Keratinocyte (primary cell): ENCODE measurements around the gene CCSER1. TPM values are rescaled to one million over a fixed set of nuclear protein-coding genes. Genes with fewer than 3 reads are reported as not detected.

Source experiments
- DNase-seq: peaks from one replicate; pipeline ENCODE4 v3.0.0-alpha.2; 2011; ENCODE audit warnings: low read depth, missing footprints, low spot score
- FAIRE-seq: peaks from 2 replicates; lab custom pipeline; 2011; peaks lifted over from hg19 to GRCh38; lab: Jason Lieb, UNC
- H2AFZ ChIP-seq: 2 replicates; pipeline ENCODE4 v1.6.0; 2012; ENCODE audit warnings: low read length, control low read depth, inconsistent platforms; ENCODE audit not compliant: control insufficient read depth
- H3K27ac ChIP-seq: 2 replicates; pipeline ENCODE4 v1.5.1; 2011; ENCODE audit warnings: low read length; ENCODE audit not compliant: control insufficient read depth, insufficient read depth
- H3K27me3 ChIP-seq: 3 replicates; pipeline ENCODE4 v1.6.0; 2011; ENCODE audit warnings: low read length; ENCODE audit not compliant: control insufficient read depth, insufficient read depth; ENCODE audit errors: extremely low read depth
- H3K36me3 ChIP-seq, 2 experiments: 2 replicates in 1 of 2; 3 replicates in 1 of 2; pipeline ENCODE4 v1.5.1; 2011; ENCODE audit warnings: low read length in 2 of 2, mild to moderate bottlenecking in 1 of 2; ENCODE audit not compliant: control insufficient read depth in 2 of 2, insufficient read depth in 2 of 2; ENCODE audit errors: extremely low read depth in 1 of 2
- H3K4me1 ChIP-seq: 3 replicates; pipeline ENCODE4 v1.5.1; 2011; ENCODE audit warnings: low read length; ENCODE audit not compliant: control insufficient read depth, insufficient read depth; ENCODE audit errors: extremely low read depth
- H3K4me2 ChIP-seq: 3 replicates; pipeline ENCODE4 v1.6.0; 2011; ENCODE audit warnings: low read depth, low read length; ENCODE audit not compliant: control insufficient read depth, insufficient read depth; ENCODE audit errors: extremely low read depth
- H3K4me3 ChIP-seq, 3 experiments: fragments of 200-600 bp in 1 of 3; sonication (generic) in 1 of 3; 2 replicates in 2 of 3; 3 replicates in 1 of 3; pipeline ENCODE4 v1.5.1; 2011 to 2016; ENCODE audit warnings: low read length in 3 of 3, mild to moderate bottlenecking in 3 of 3, control low read depth in 2 of 3, inconsistent platforms in 1 of 3, low read depth in 1 of 3, mixed read lengths in 1 of 3, mixed run types in 1 of 3, moderate library complexity in 1 of 3; ENCODE audit not compliant: control insufficient read depth in 2 of 3, insufficient read depth in 2 of 3; ENCODE audit errors: extremely low read depth in 1 of 3
- H3K79me2 ChIP-seq: 2 replicates; pipeline ENCODE4 v1.6.0; 2012; ENCODE audit warnings: low read length; ENCODE audit not compliant: control insufficient read depth, insufficient read depth
- H3K9ac ChIP-seq: 3 replicates; pipeline ENCODE4 v1.6.0; 2011; ENCODE audit warnings: low read length; ENCODE audit not compliant: control insufficient read depth, insufficient read depth; ENCODE audit errors: extremely low read depth
- H3K9me1 ChIP-seq: 3 replicates; pipeline ENCODE4 v1.6.0; 2011; ENCODE audit warnings: low read length; ENCODE audit not compliant: control insufficient read depth, insufficient read depth; ENCODE audit errors: extremely low read depth
- H3K9me3 ChIP-seq: 2 replicates; pipeline ENCODE4 v1.5.1; 2012; ENCODE audit warnings: low read depth, low read length; ENCODE audit not compliant: control insufficient read depth
- H4K20me1 ChIP-seq: 3 replicates; pipeline ENCODE4 v1.6.0; 2011; ENCODE audit warnings: low read length; ENCODE audit not compliant: control insufficient read depth, insufficient read depth; ENCODE audit errors: extremely low read depth
- CTCF ChIP-seq, 3 experiments: IDR thresholded peaks in 1 of 3; conservative IDR thresholded peaks in 1 of 3; optimal IDR thresholded peaks in 1 of 3; 2 replicates in 2 of 3; 3 replicates in 1 of 3; pipeline versions ENCODE3 to v1.5.1; 2011; ENCODE audit warnings: low read length in 3 of 3, mild to moderate bottlenecking in 3 of 3, moderate library complexity in 2 of 3, control low read depth in 1 of 3, inconsistent platforms in 1 of 3; ENCODE audit not compliant: insufficient read depth in 2 of 3; ENCODE audit errors: extremely low read depth in 1 of 3
- EZH2 ChIP-seq: IDR thresholded peaks from one replicate; pipeline ENCODE4 v1.6.1; 2012; ENCODE audit warnings: inconsistent platforms, mild to moderate bottlenecking, low read length, moderate library complexity
- dilution Hi-C: fragments of 300-500 bp; cut with MboI; formaldehyde crosslinking; loops from one replicate; pipeline ENCODE4 v1.7.0; 2020; ENCODE audit warnings: low sequenced_read_pairs; ENCODE audit not compliant: extremely low pct_ligation_motif_present
- polyA plus RNA-seq, 5 experiments: library from polyadenylated mRNA; depleted of rRNA in 3 of 5; stranded (reverse) in 3 of 5; stranded (forward) in 1 of 5; unstranded in 1 of 5; fragments of >200 nt; gene quantifications; 1 replicate in 1 of 5; 2 replicates in 3 of 5; 3 replicates in 1 of 5; pipeline versions ENCODE4 v1.2.1 to v1.2.3, GENCODE V29; 2011 to 2012; ENCODE audit warnings: missing spikeins in 2 of 5, low read depth in 1 of 5, low replicate concordance in 1 of 5

The CCSER1 gene
- polyA plus RNA-seq, 1 donor (not counting 4 experiments of a cell fraction or from before 2014, with no cell fraction given) = 1.2 TPM

- Histone ChIP-seq H3K9ac (no peak overlapping the region), H3K4me1 (no peaks in the 10 kb centered on the region), H3K9me3 (no peaks in the 10 kb centered on the region), H3K79me2 (no peaks in the 10 kb centered on the region), H3K4me3 (no peak overlapping the region), H3K9me1 (no peaks in the 10 kb centered on the region), H2AFZ (no peak overlapping the region), H4K20me1 (no peaks in the 10 kb centered on the region), H3K4me2 (no peak overlapping the region), H3K36me3 (no peaks in the 10 kb centered on the region), H3K27ac (no peak overlapping the region), H3K27me3 (no peaks in the 10 kb centered on the region)
- DNase-seq (no peak), FAIRE-seq (no peak)
- TF ChIP-seq EZH2 (no peak), CTCF (optimal IDR thresholded peaks at IDR 0.05 in 1 of 3, IDR thresholded peaks at IDR 0.05 in 1 of 3, conservative IDR thresholded peaks at IDR 0.05 in 1 of 3; ENCODE audit: extremely low read depth in 1 of 3, insufficient read depth in 2 of 3, low read length in 3 of 3) (no peak)
- dilution Hi-C loops = no loop called here
These were observed 218.5 kb downstream of the CCSER1 start for GRCh38 chr4:90345549-90346215.

DNA sequence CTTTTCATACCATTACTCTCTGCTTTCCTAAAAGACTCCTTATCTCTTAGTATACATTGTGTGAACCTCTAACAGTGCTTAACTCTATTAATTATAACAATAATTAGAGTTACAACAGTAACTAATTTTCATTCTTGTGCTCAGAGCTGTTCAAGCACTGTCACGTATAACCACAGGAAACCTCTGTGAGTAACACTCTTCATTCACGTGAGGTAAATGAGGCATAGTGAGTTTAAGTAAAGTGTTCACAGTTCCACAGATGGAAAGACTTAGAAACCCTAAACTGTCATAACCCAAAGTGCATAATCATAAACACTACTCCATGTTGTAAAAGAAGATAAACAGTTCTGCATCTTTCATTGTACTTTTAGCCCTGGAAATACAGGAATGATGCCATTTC lies 222.4 kb downstream of the CCSER1 start:
- H3K9me3 ChIP-seq = no peaks in the 10 kb centered on the region
- TF ChIP-seq EZH2 (no peak), CTCF (optimal IDR thresholded peaks at IDR 0.05 in 1 of 3, IDR thresholded peaks at IDR 0.05 in 1 of 3, conservative IDR thresholded peaks at IDR 0.05 in 1 of 3; ENCODE audit: extremely low read depth in 1 of 3, insufficient read depth in 2 of 3, low read length in 3 of 3) (no peak)
- H3K9ac ChIP-seq = no peak overlapping the region
- no peaks in the 10 kb centered on the region for H3K9me1 ChIP-seq
- H2AFZ ChIP-seq = no peak overlapping the region
- DNase-seq (no peak), FAIRE-seq (no peak)
- H4K20me1 ChIP-seq = no peaks in the 10 kb centered on the region
- H3K79me2 ChIP-seq = no peaks in the 10 kb centered on the region
- H3K27ac ChIP-seq = no peak overlapping the region
- no peak overlapping the region for H3K4me3 ChIP-seq
- no peak overlapping the region for H3K4me2 ChIP-seq
- H3K4me1 ChIP-seq = no peaks in the 10 kb centered on the region
- H3K36me3 ChIP-seq = no peaks in the 10 kb centered on the region
- no peaks in the 10 kb centered on the region for H3K27me3 ChIP-seq
- dilution Hi-C loops = no loop called here
